Fibroblast of the aortic adventitia (primary cell): ENCODE results near the gene DPF1. TPM values are rescaled to one million over a fixed set of nuclear protein-coding genes. Genes with fewer than 3 reads are reported as not detected.
"Not testable (repeated sequence)": the region's sequence is repeated elsewhere in the genome, so short reads cannot be mapped to it uniquely, and the experiment has no call there.

Experiments used
- DNase-seq: peaks from one replicate; pipeline ENCODE4 v3.0.0-alpha.2; 2010; ENCODE audit warnings: low read depth
- H3K4me3 ChIP-seq: 2 replicates; pipeline ENCODE4 v1.5.1; 2011; ENCODE audit warnings: low read depth, mild to moderate bottlenecking, control low read depth, low read length, moderate library complexity
- total RNA-seq: library from RNA; depleted of rRNA; stranded (reverse); fragments of >200 nt; gene quantifications from 2 replicates; pipeline ENCODE4 v1.2.3, GENCODE V29; 2012; ENCODE audit warnings: low replicate concordance
- TF ChIP-seq, protein P1 (sequence below): IDR thresholded peaks from 2 replicates; pipeline ENCODE4 v1.5.1; 2011; ENCODE audit warnings: mild to moderate bottlenecking, low read length, control low read depth, inconsistent platforms; ENCODE audit not compliant: insufficient read depth

The DPF1 gene
- total RNA-seq, 1 donor, result 2.7 TPM

DNA sequence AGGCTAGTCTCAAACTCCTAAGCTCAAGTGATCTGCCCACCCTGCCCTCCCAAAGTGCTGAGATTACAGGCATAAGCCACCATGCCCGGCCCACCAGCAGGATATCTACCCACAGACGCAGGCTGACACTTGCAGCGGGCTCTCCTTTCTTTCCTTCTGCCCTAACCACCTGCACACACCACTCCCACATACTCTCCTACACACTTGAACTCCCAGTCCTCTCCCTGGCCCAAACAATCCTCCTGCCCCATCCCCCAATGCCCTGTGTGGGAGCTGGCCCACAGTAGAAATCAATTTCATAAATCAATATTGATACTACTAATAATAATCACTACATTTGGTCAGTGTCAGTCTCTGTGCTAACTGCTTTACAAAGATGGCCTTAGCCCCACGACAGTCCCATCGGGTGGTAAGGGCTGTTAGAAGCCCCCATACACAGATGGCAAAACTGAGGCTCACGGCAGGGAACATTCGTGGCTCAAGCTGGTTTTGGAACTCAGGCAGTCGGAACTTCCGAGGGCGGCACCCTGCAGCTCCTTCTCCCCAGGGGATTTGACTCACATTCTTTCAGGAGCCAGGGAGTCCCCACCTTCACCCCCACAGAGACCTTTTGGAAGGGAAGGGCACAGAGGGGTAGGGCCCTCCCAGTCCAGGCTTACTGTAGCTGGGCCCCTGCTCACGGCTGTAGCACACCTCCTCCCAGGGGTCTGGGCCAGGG is 3.4 kb upstream of the DPF1 start:
- TF ChIP-seq, protein P1, sequence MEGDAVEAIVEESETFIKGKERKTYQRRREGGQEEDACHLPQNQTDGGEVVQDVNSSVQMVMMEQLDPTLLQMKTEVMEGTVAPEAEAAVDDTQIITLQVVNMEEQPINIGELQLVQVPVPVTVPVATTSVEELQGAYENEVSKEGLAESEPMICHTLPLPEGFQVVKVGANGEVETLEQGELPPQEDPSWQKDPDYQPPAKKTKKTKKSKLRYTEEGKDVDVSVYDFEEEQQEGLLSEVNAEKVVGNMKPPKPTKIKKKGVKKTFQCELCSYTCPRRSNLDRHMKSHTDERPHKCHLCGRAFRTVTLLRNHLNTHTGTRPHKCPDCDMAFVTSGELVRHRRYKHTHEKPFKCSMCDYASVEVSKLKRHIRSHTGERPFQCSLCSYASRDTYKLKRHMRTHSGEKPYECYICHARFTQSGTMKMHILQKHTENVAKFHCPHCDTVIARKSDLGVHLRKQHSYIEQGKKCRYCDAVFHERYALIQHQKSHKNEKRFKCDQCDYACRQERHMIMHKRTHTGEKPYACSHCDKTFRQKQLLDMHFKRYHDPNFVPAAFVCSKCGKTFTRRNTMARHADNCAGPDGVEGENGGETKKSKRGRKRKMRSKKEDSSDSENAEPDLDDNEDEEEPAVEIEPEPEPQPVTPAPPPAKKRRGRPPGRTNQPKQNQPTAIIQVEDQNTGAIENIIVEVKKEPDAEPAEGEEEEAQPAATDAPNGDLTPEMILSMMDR, result no peak
- H3K4me3 ChIP-seq, result no peak overlapping the region
- no peak for DNase-seq

GRCh38 chr19:38224863-38225218 is 819 bp upstream of the DPF1 start:
- H3K4me3 ChIP-seq, DNase-seq: not testable (repeated sequence)

- H3K4me3 ChIP-seq, result peak overlapping the region; percentile 73
- TF ChIP-seq, protein P1, result no peak
- DNase-seq, result no peak
Observed at GRCh38 chr19:38223617-38224013, 407 bp downstream of the DPF1 start.

DNA sequence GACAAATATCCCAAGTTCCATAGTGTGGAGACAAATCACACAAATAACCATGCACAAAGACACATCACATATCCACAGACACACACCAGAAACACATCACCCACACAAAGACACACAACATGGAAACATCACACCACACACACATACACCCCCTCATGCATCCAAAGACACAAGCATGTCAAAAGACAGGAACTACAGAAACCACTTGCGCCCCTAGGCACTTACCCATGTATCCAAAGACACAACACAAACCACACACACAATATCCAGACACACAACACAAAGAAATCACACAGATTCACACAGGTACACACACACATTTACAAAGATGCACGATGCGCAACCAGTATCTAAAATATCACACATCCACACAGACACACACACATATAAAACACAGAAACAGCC is 901 bp downstream of the DPF1 start:
- TF ChIP-seq, protein P1, result no peak
- no peak overlapping the region for H3K4me3 ChIP-seq
- no peak for DNase-seq

GRCh38 chr19:38221919-38222830 is 1.8 kb downstream of the DPF1 start:
- DNase-seq, result no peak
- no peak overlapping the region for H3K4me3 ChIP-seq
- TF ChIP-seq, protein P1, result no peak

- TF ChIP-seq, protein P1, result no peak
- H3K4me3 ChIP-seq, result no peak overlapping the region
- DNase-seq, result no peak
Observed at GRCh38 chr19:38221421-38221820, 2.6 kb downstream of the DPF1 start.

GRCh38 chr19:38219221-38219620 is 4.8 kb downstream of the DPF1 start:
- DNase-seq, result no peak
- no peak overlapping the region for H3K4me3 ChIP-seq
- TF ChIP-seq, protein P1, result no peak
